Measurements from ENCODE around the gene DTX3. TPM values are rescaled to one million over a fixed set of nuclear protein-coding genes. Genes with fewer than 3 reads are reported as not detected.

DTX3 gene
- total RNA-seq, 1 donor from 2014 or later: 18.3 TPM

DNA sequence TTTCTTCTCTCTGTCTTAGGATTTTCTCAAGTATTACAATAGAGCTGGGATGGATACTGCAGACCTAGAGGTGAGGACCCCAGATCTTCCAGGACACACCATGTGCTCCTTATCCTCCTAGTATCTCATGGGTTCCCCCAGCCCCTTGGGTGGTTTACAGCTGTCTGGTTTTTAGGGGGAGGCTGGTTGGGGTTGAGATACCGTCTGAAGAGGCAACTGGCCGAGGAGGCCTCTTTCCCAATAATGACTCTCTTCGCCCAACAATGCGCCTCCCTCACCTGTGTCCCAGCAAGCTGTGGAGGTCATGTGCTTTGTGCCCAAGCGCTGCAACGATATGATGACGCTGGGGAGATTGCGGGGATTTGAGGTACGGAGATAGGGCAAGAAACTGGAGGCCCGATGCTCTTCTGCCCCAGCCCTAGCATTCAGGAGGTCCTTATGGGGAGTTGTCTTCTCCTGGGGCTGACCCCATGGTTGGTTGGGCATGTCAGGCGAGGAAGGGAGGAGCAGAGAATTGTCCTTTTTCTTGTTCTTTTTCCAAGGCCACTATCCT lies 10.4 kb downstream of the DTX3 start:
- no peaks in the 10 kb centered on the region for H3K9me3 ChIP-seq (ENCODE audit: insufficient read depth, low read depth, low read length)
- H3K9ac ChIP-seq (ENCODE audit: low read length): no peak overlapping the region
- no peak overlapping the region for H3K27ac ChIP-seq (ENCODE audit: low read depth, low read length)
- peaks cover 14% of the 10 kb centered on the region for H3K4me1 ChIP-seq (ENCODE audit: insufficient read depth, low read length)
- FAIRE-seq: no peak
- H3K4me2 ChIP-seq (ENCODE audit: low read length): no peak overlapping the region
- Mint-ChIP-seq H3K4me1 (ENCODE audit: low read depth, unreplicated experiment) (peaks cover 8% of the 10 kb centered on the region), H3K9me3 (ENCODE audit: unreplicated experiment) (no peaks in the 10 kb centered on the region), H3K4me3 (ENCODE audit: unreplicated experiment) (peak overlapping the region; percentile 40), H3K27me3 (ENCODE audit: low read depth, unreplicated experiment) (peaks cover 51% of the 10 kb centered on the region), H3K36me3 (ENCODE audit: low read depth, unreplicated experiment) (peaks cover 50% of the 10 kb centered on the region), H3K27ac (ENCODE audit: unreplicated experiment) (peak overlapping the region; percentile 77)
- peaks cover 7% of the 10 kb centered on the region for H4K20me1 ChIP-seq (ENCODE audit: insufficient read depth, low read length)
- no peak overlapping the region for H2AFZ ChIP-seq (ENCODE audit: low read depth, low read length)
- H3K4me3 ChIP-seq (ENCODE audit: insufficient read depth, low read depth, low read length): no peak overlapping the region
- DNase-seq (ENCODE audit: low read depth): no peak
- H3K79me2 ChIP-seq (ENCODE audit: insufficient read depth, low read length): no peaks in the 10 kb centered on the region
- TF ChIP-seq EZH2 (IDR thresholded peaks at IDR 0.05; ENCODE audit: insufficient read depth, low read length): no peak
- TF ChIP-seq, protein P1, sequence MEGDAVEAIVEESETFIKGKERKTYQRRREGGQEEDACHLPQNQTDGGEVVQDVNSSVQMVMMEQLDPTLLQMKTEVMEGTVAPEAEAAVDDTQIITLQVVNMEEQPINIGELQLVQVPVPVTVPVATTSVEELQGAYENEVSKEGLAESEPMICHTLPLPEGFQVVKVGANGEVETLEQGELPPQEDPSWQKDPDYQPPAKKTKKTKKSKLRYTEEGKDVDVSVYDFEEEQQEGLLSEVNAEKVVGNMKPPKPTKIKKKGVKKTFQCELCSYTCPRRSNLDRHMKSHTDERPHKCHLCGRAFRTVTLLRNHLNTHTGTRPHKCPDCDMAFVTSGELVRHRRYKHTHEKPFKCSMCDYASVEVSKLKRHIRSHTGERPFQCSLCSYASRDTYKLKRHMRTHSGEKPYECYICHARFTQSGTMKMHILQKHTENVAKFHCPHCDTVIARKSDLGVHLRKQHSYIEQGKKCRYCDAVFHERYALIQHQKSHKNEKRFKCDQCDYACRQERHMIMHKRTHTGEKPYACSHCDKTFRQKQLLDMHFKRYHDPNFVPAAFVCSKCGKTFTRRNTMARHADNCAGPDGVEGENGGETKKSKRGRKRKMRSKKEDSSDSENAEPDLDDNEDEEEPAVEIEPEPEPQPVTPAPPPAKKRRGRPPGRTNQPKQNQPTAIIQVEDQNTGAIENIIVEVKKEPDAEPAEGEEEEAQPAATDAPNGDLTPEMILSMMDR (IDR thresholded peaks at IDR 0.05; ENCODE audit: insufficient read depth, low read depth, low read length): no peak
- no peaks in the 10 kb centered on the region for H3K36me3 ChIP-seq (ENCODE audit: insufficient read depth, low read length)
- H3K27me3 ChIP-seq (ENCODE audit: insufficient read depth, low read length): peaks cover 11% of the 10 kb centered on the region

DNA sequence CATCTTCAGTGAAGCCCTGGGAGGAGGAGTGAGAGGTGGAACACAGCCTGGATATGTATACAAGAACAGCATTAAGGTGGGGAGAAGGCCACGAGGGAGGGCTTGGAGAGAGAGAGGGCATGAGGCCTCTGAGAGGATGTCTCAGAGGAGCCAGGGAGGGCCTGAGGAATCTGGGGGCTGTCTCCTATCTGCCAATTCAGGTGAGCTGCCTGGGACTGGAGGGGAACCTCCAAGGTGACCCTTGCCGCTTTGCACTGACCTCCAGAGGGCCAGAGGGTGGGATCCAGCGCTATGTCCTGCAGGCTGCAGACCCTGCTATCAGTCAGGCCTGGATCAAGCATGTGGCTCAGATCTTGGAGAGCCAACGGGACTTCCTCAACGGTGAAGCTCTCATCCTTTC lies 11.0 kb downstream of the DTX3 start:
- Histone ChIP-seq H4K20me1 (ENCODE audit: insufficient read depth, low read length) (peaks cover 13% of the 10 kb centered on the region), H3K4me3 (ENCODE audit: insufficient read depth, low read depth, low read length) (no peak overlapping the region), H3K79me2 (ENCODE audit: insufficient read depth, low read length) (no peaks in the 10 kb centered on the region), H3K4me1 (ENCODE audit: insufficient read depth, low read length) (peaks cover 10% of the 10 kb centered on the region), H3K27ac (ENCODE audit: low read depth, low read length) (no peak overlapping the region), H3K9ac (ENCODE audit: low read length) (no peak overlapping the region), H2AFZ (ENCODE audit: low read depth, low read length) (no peak overlapping the region), H3K27me3 (ENCODE audit: insufficient read depth, low read length) (peaks cover 17% of the 10 kb centered on the region), H3K9me3 (ENCODE audit: insufficient read depth, low read depth, low read length) (no peaks in the 10 kb centered on the region), H3K36me3 (ENCODE audit: insufficient read depth, low read length) (no peaks in the 10 kb centered on the region), H3K4me2 (ENCODE audit: low read length) (no peak overlapping the region)
- TF ChIP-seq, protein P1 (IDR thresholded peaks at IDR 0.05; ENCODE audit: insufficient read depth, low read depth, low read length): no peak
- no peak for TF ChIP-seq EZH2 (IDR thresholded peaks at IDR 0.05; ENCODE audit: insufficient read depth, low read length)
- H3K9me3 Mint-ChIP-seq (ENCODE audit: unreplicated experiment): peaks cover under 1% of the 10 kb centered on the region
- H3K36me3 Mint-ChIP-seq (ENCODE audit: low read depth, unreplicated experiment): peaks cover 55% of the 10 kb centered on the region
- FAIRE-seq (no peak), DNase-seq (ENCODE audit: low read depth) (no peak)
- H3K4me1 Mint-ChIP-seq (ENCODE audit: low read depth, unreplicated experiment): peaks cover 5% of the 10 kb centered on the region
- peaks cover 55% of the 10 kb centered on the region for H3K27me3 Mint-ChIP-seq (ENCODE audit: low read depth, unreplicated experiment)
- H3K4me3 Mint-ChIP-seq (ENCODE audit: unreplicated experiment): no peak overlapping the region
- H3K27ac Mint-ChIP-seq (ENCODE audit: unreplicated experiment): peak overlapping the region; percentile 77

GRCh38 chr12:57616383-57617101 lies 11.9 kb downstream of the DTX3 start:
- no peak for DNase-seq (ENCODE audit: low read depth)
- Histone ChIP-seq H3K9me3 (ENCODE audit: insufficient read depth, low read depth, low read length) (no peaks in the 10 kb centered on the region), H3K4me3 (ENCODE audit: insufficient read depth, low read depth, low read length) (no peak overlapping the region), H4K20me1 (ENCODE audit: insufficient read depth, low read length) (peaks cover 15% of the 10 kb centered on the region), H3K4me2 (ENCODE audit: low read length) (no peak overlapping the region), H3K4me1 (ENCODE audit: insufficient read depth, low read length) (peaks cover 12% of the 10 kb centered on the region), H3K36me3 (ENCODE audit: insufficient read depth, low read length) (no peaks in the 10 kb centered on the region), H3K27ac (ENCODE audit: low read depth, low read length) (no peak overlapping the region), H3K79me2 (ENCODE audit: insufficient read depth, low read length) (no peaks in the 10 kb centered on the region), H3K27me3 (ENCODE audit: insufficient read depth, low read length) (peaks cover 26% of the 10 kb centered on the region), H3K9ac (ENCODE audit: low read length) (no peak overlapping the region), H2AFZ (ENCODE audit: low read depth, low read length) (no peak overlapping the region)
- H3K4me1 Mint-ChIP-seq (ENCODE audit: low read depth, unreplicated experiment): peaks cover 8% of the 10 kb centered on the region
- no peak overlapping the region for H3K4me3 Mint-ChIP-seq (ENCODE audit: unreplicated experiment)
- H3K27me3 Mint-ChIP-seq (ENCODE audit: low read depth, unreplicated experiment): peaks cover 64% of the 10 kb centered on the region
- peak overlapping the region; percentile 5 for H3K27ac Mint-ChIP-seq (ENCODE audit: unreplicated experiment)
- TF ChIP-seq, protein P1 (IDR thresholded peaks at IDR 0.05; ENCODE audit: insufficient read depth, low read depth, low read length): no peak
- TF ChIP-seq EZH2 (IDR thresholded peaks at IDR 0.05; ENCODE audit: insufficient read depth, low read length): no peak
- peaks cover 56% of the 10 kb centered on the region for H3K36me3 Mint-ChIP-seq (ENCODE audit: low read depth, unreplicated experiment)
- peaks cover 2% of the 10 kb centered on the region for H3K9me3 Mint-ChIP-seq (ENCODE audit: unreplicated experiment)
- FAIRE-seq: no peak
